ENCODE data around the gene GALNT2. TPM values are rescaled to one million over a fixed set of nuclear protein-coding genes. Genes with fewer than 3 reads are reported as not detected.

GALNT2 gene
- polyA plus RNA-seq, 1 donor = 62.2 TPM

DNA sequence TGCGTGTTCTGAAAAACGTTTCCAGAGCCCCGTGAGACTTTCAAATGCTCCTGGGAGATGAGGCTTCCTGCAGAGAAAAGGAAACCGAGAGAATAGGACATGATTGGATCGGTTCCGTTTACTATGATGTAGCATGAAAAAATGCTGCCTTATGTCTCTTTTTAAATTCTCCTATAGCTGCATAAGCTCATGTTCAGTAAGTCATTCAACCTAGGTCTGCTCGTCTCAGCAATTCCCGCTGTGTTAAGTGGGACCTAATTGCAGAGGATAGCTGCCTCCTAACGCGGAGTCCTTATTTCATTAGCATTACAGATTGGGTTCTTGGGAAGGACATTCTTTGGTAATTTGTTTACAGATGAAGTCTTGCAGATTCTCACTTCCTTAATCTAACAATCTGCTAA lies 165.3 kb downstream of the GALNT2 start:
- no peak for DNase-seq (ENCODE audit: low read depth)

GRCh38 chr1:230233786-230234185 lies 166.7 kb downstream of the GALNT2 start:
- no peak for DNase-seq (ENCODE audit: low read depth)

- no peak for DNase-seq (ENCODE audit: low read depth)
Observed at GRCh38 chr1:230235876-230236275, 168.8 kb downstream of the GALNT2 start.

GRCh38 chr1:230236301-230237008 lies 169.4 kb downstream of the GALNT2 start:
- DNase-seq (ENCODE audit: low read depth) = no peak

DNA sequence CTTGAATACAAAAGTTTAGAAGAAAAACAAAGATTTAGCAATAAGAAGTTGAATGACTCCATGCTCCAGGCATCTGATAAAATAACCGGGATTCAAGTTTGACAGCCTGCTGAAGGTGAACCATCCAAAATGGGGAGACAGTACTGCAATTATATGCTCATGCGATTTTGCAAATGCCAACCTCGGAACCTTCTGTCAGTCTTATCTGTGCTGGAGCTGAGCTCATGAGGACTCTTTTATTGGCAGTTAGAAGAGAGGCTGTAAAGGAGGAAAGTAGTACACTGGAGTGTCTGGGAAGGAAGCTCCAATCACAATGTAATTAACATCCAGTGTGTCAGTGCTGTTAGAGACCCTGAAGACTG lies 170.0 kb downstream of the GALNT2 start:
- no peak for DNase-seq (ENCODE audit: low read depth)

GRCh38 chr1:230237805-230238204 lies 170.8 kb downstream of the GALNT2 start:
- no peak for DNase-seq (ENCODE audit: low read depth)

DNA sequence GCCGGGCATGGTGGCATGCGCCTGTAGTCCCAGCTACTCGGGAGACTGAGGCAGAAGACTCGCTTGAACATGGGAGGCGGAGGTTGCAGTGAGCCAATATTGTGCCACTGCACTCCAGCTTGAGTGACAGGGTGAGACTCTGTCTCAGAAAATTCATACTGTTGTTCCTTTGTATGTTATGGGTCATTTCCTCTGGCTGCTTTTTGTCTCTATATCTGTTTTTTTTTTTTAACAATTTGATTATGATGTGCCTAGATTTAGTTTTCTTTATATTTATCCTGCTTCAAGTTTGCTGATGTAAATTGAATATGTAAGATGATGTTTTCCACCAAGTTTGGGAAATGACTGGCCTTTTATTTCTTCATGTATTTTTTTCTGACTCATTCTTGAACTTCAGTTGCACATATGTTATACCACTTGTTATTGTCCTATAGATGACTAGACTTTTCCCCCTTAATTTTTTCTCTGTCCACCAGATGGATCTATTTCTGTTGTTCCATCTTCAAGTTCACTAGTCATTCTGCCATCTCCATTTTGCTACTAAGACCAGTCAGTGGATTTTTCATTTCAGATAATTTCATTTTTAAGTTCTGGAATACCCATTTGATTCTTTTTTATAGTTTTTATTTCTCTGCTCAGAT lies 173.5 kb downstream of the GALNT2 start:
- no peak for DNase-seq (ENCODE audit: low read depth)

GRCh38 chr1:230242326-230242725 lies 175.3 kb downstream of the GALNT2 start:
- no peak for DNase-seq (ENCODE audit: low read depth)

GRCh38 chr1:230243146-230243545 lies 176.1 kb downstream of the GALNT2 start:
- no peak for DNase-seq (ENCODE audit: low read depth)

GRCh38 chr1:230243583-230244353 lies 176.7 kb downstream of the GALNT2 start:
- DNase-seq (ENCODE audit: low read depth) = no peak

GRCh38 chr1:230246551-230246950 lies 179.5 kb downstream of the GALNT2 start:
- DNase-seq (ENCODE audit: low read depth) = no peak

DNA sequence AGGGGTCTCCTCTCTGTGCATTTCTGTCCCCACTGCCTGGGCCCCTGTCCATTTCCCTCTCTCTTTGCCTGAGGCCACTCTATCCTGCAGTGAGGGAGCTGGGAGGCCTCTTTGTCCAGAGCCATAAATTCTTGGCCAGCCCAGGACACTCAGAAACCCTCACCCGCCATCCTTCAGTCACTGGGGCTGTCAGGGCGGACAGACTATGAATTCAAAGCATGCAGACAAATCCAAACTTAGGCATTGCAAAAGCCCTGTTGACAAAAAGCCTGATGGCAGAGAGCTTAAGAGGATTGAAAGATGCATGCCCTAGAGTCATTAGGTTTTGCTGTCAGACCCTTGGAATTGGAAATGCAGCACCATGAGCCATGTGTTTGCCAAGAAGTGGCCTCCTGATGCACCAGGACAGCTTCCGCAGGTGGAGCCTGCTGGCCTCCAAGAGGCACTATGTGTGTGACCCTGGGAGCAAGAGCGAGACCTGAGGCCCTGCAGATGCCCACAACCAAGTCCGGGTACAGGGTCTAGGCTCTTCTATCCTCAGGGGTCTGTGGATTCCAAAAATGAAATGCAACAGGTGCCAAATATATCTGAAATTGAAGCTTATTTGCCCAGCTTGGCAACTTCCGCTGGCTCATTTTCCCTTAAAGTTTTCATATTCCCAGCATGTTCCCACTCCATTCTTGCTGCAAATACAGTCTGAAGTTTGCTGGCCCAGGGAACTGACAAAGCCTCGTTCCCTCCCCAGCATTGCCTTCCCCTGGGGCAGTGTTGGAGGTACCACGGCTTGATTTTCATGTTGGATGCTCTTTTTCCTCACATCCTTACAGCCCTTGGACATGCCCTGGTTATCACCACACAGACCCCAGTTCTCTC lies 181.2 kb downstream of the GALNT2 start:
- DNase-seq (ENCODE audit: low read depth) = no peak

- DNase-seq (ENCODE audit: low read depth) = no peak
Observed at GRCh38 chr1:230248889-230249270, 181.8 kb downstream of the GALNT2 start.

- DNase-seq (ENCODE audit: low read depth) = no peak
Observed at GRCh38 chr1:230249695-230250480, 182.8 kb downstream of the GALNT2 start.

DNA sequence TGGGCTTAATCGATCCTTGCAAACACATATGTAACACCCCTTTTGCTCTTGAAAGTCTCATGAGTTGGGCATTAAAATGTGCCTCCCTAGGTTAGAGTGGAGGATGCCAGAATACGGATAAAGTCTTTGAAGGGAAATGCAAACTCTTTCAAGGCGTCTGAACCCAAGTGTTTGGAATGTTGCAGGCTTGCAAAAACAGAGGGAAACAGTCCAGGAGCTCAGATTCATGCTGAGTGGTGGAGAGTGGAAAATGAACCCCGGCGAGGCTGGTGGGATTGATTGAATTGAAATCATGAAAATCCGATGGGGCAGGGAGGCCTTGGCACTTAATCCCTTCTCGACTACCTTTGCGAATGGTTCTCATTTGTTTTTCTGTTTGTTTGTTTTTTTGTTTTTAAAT lies 183.6 kb downstream of the GALNT2 start:
- DNase-seq (ENCODE audit: low read depth) = no peak

- no peak for DNase-seq (ENCODE audit: low read depth)
Observed at GRCh38 chr1:230251644-230252191, 184.7 kb downstream of the GALNT2 start.

- no peak for DNase-seq (ENCODE audit: low read depth)
Observed at GRCh38 chr1:230253150-230253549, 186.1 kb downstream of the GALNT2 start.

DNA sequence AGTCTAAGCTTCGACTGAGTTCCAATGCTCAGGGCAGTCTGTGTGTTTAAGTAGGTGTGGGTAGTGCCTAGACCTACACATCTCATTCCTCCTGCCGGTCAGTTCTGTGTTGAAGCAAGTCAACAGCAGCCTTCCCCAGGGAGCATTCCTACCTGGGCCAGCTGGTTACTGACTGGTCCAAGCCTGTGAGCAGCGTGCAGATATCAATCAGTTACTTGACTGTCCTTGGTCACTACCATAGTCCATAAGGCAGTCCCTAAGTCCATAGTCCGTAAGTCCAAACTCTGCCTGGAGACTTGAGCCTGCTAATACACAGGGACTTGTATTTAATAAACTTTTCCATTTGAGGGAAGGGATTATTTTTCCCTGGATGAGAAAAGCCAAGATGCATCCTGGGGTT lies 187.2 kb downstream of the GALNT2 start:
- DNase-seq (ENCODE audit: low read depth) = no peak

GRCh38 chr1:230255116-230255515 lies 188.1 kb downstream of the GALNT2 start:
- no peak for DNase-seq (ENCODE audit: low read depth)

DNA sequence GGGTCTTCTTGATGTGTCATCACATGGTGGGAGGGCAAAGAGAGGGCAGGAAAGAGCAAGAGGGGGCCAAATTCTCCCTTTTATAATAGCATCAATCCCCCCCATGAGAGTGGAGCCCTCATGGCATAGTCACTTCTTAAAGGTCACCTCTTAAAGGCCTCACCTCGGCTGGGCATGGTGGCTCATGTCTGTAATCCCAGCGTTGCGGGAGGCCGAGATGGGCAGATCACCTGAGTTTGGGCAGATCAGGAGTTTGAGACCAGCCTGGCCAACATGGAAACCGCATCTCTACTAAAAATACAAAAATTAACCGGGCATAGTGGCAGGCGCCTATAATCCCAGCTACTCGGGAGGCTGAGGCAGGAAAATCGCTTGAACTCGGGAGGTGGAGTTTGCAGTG lies 189.0 kb downstream of the GALNT2 start:
- DNase-seq (ENCODE audit: low read depth) = no peak

DNA sequence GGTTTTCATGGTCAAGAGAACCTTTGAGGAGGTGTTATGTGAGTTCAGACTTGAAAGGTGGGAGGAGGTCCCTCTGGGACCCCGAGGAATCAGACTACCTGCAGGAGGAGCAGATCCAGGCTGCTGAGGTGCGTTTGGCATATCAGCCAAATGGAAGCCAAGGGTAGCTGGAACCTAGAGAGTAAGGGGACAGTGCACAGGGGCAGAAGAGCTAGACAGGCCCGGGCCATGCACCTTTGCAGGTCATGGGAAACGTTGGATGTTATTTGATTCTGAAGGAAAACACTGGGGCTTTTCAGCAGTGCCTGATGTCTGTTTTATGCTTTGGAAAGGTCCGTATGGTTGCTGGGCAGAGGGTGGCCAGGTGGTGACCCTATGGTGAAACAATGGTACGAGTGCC lies 189.9 kb downstream of the GALNT2 start:
- no peak for DNase-seq (ENCODE audit: low read depth)
